ENCODE measurements around the gene IGIP. TPM values are rescaled to one million over a fixed set of nuclear protein-coding genes. Genes with fewer than 3 reads are reported as not detected.

IGIP gene
- total RNA-seq, 5 donors from 2014 or later (not counting 1 experiment from before 2014, with no cell fraction given), result 4.7 to 11.3 (median 9.7) TPM

DNA sequence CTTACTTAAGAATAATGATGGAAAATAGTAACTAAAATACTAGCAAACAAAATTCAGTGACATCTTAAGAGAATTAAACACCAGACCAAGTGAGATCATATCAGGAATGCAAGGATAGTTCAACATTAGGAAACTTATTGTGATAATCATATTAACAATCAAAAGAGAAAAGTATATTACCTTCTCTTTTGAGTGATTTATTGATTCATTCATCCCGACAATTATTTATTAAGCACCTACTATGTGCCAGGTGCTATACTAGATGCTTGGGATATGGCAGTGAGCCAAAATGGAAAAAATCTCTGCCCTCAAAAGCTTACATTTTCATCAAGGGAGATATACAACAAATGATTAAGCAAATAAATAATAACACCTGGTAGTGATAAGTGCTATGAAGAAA is 35.5 kb upstream of the IGIP start:
- H3K4me1 Mint-ChIP-seq, result no peaks in the 10 kb centered on the region
- CTCF ChIA-PET, result no interaction called here

DNA sequence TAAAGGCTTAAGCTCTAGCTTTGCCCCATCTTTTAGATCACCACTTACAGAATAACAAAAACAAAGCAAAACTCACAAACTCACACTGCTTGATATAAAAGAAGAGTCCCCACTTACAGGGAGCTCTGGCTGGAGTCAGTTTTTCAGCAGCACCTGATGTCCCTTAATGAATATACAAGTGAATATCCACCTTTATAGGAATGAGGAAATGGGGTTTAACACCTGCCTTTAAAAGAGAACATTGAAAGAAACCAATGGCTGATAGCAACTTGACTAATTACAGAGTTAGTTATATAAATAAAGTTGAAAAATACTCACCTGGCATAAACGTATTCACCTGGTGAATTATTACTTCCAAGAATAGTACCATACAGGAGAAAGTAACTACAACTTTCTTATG is 32.6 kb upstream of the IGIP start:
- WGBS (ENCODE audit: insufficient coverage), result no CpG with 5 or more reads among the region's 1 CpG
- peaks cover 5% of the 10 kb centered on the region for H3K9me3 ChIP-seq
- no peaks in the 10 kb centered on the region for H3K36me3 ChIP-seq (ENCODE audit: control insufficient read depth in 2 of 2, extremely low read depth in 1 of 2, insufficient read depth in 1 of 2, low read length in 1 of 2)
- H3K4me1 ChIP-seq (ENCODE audit: control insufficient read depth in 1 of 2, extremely low read depth in 1 of 2, insufficient read depth in 2 of 2, low read length in 2 of 2), result no peaks in the 10 kb centered on the region
- Mint-ChIP-seq H3K9me3 (peaks cover 14 to 29% (median 20%) of the 10 kb centered on the region in 3 donors), H3K36me3 (peaks cover 16% of the 10 kb centered on the region), H3K4me3 (no peak overlapping the region), H3K27me3 (peaks cover 5 to 10% of the 10 kb centered on the region in 2 donors), H3K4me1 (no peaks in the 10 kb centered on the region), H3K27ac (no peak overlapping the region)
- H3K27me3 ChIP-seq (replicated peaks in 1 of 2; ENCODE audit: control insufficient read depth in 2 of 2, extremely low read depth in 1 of 2, insufficient read depth in 2 of 2, low read length in 1 of 2), result peaks cover 0 to 5% of the 10 kb centered on the region in 2 experiments
- DNase-seq, result no peak
- H3K27ac ChIP-seq (ENCODE audit: low read length), result no peak overlapping the region
- ChIA-PET CTCF (no interaction called here), POLR2A (no interaction called here)
- ATAC-seq (replicated peaks in 1 of 4), result no peak
- H3K4me3 ChIP-seq (ENCODE audit: control insufficient read depth in 1 of 2, extremely low read depth in 1 of 2, low read length in 1 of 2), result no peak overlapping the region

More for the DNA sequence above, 35.5 kb upstream of the IGIP start:
- Mint-ChIP-seq H3K9me3 (peaks cover 14 to 29% (median 20%) of the 10 kb centered on the region in 3 donors), H3K27ac (no peak overlapping the region), H3K4me3 (no peak overlapping the region), H3K36me3 (peaks cover 16% of the 10 kb centered on the region), H3K27me3 (peaks cover 8 to 12% of the 10 kb centered on the region in 2 donors)
- Histone ChIP-seq H3K9me3 (peaks cover 5% of the 10 kb centered on the region), H3K4me1 (ENCODE audit: control insufficient read depth in 1 of 2, extremely low read depth in 1 of 2, insufficient read depth in 2 of 2, low read length in 2 of 2) (no peaks in the 10 kb centered on the region), H3K4me3 (ENCODE audit: control insufficient read depth in 1 of 2, extremely low read depth in 1 of 2, low read length in 1 of 2) (no peak overlapping the region), H3K27ac (ENCODE audit: low read length) (no peak overlapping the region), H3K27me3 (replicated peaks in 1 of 2; ENCODE audit: control insufficient read depth in 2 of 2, extremely low read depth in 1 of 2, insufficient read depth in 2 of 2, low read length in 1 of 2) (peaks cover 0 to 5% of the 10 kb centered on the region in 2 experiments), H3K36me3 (ENCODE audit: control insufficient read depth in 2 of 2, extremely low read depth in 1 of 2, insufficient read depth in 1 of 2, low read length in 1 of 2) (no peaks in the 10 kb centered on the region)
- no CpG with 5 or more reads among the region's 1 CpG for WGBS (ENCODE audit: insufficient coverage)
- POLR2A ChIA-PET, result no interaction called here
- DNase-seq (no peak), ATAC-seq (replicated peaks in 1 of 4) (no peak)

DNA sequence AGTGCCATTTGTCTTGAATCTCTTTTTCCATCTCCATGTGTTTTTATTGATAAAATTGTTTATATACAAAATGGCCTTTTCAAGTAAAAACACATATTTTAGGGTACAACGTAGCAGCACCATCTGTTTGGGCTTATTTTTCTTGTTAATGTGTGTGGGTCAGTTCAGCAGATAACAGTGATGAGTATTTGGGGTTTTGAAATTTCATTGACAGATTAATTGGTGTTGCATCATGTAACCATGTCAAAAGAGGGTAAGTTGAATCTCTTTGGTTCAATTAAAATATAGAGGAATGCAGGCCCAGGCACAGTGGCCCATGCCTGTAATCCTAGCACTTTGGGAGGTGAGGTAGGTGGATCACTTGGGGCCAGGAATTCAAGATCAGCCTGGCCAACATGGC is 31.9 kb upstream of the IGIP start:
- Mint-ChIP-seq H3K9me3 (peaks cover 14 to 29% (median 20%) of the 10 kb centered on the region in 3 donors), H3K4me1 (no peaks in the 10 kb centered on the region), H3K27ac (no peak overlapping the region), H3K4me3 (no peak overlapping the region), H3K27me3 (peaks cover 5 to 10% of the 10 kb centered on the region in 2 donors), H3K36me3 (peaks cover 16% of the 10 kb centered on the region)
- Histone ChIP-seq H3K9me3 (peaks cover 5% of the 10 kb centered on the region), H3K4me1 (ENCODE audit: control insufficient read depth in 1 of 2, extremely low read depth in 1 of 2, insufficient read depth in 2 of 2, low read length in 2 of 2) (no peaks in the 10 kb centered on the region), H3K27ac (ENCODE audit: low read length) (no peak overlapping the region), H3K27me3 (replicated peaks in 1 of 2; ENCODE audit: control insufficient read depth in 2 of 2, extremely low read depth in 1 of 2, insufficient read depth in 2 of 2, low read length in 1 of 2) (peaks cover 0 to 5% of the 10 kb centered on the region in 2 experiments), H3K36me3 (ENCODE audit: control insufficient read depth in 2 of 2, extremely low read depth in 1 of 2, insufficient read depth in 1 of 2, low read length in 1 of 2) (no peaks in the 10 kb centered on the region), H3K4me3 (ENCODE audit: control insufficient read depth in 1 of 2, extremely low read depth in 1 of 2, low read length in 1 of 2) (no peak overlapping the region)
- no CpG with 5 or more reads among the region's 1 CpG for WGBS (ENCODE audit: insufficient coverage)
- CTCF ChIA-PET, result no interaction called here
- DNase-seq, result no peak
- ATAC-seq (replicated peaks in 1 of 4), result no peak
- POLR2A ChIA-PET, result no interaction called here

DNA sequence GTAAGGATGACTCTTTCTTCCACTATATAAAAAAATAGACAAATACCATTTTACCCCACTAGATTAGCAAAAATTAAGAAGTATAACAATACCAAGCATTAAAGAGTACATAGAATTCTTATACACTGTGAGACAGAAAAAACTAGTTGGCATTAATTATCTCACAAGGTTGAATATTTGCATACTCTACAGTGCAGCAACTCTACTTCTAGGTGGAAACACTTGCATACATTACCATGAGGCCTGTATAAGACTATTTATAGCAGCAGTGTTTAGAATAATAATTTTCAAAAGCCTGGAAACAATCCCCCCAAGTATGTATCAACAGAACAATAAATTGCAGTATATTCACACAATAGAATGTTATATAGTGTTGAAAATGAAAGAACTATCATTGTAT is 30.8 kb upstream of the IGIP start:
- Mint-ChIP-seq H3K9me3 (peaks cover 9 to 19% (median 12%) of the 10 kb centered on the region in 3 donors), H3K36me3 (peaks cover 9% of the 10 kb centered on the region), H3K4me3 (no peak overlapping the region), H3K27ac (no peak overlapping the region), H3K27me3 (peaks cover 5 to 10% of the 10 kb centered on the region in 2 donors), H3K4me1 (no peaks in the 10 kb centered on the region)
- CTCF ChIA-PET, result interaction anchor here (0.6 to 0.9 kb wide), 2 partner anchors 14 to 50 kb away, joined by 3 read pairs; no protein-coding TSS in a partner anchor
- Histone ChIP-seq H3K9me3 (peaks cover under 1% of the 10 kb centered on the region), H3K36me3 (ENCODE audit: control insufficient read depth in 2 of 2, extremely low read depth in 1 of 2, insufficient read depth in 1 of 2, low read length in 1 of 2) (no peaks in the 10 kb centered on the region), H3K27ac (ENCODE audit: low read length) (no peak overlapping the region), H3K27me3 (replicated peaks in 1 of 2; ENCODE audit: control insufficient read depth in 2 of 2, extremely low read depth in 1 of 2, insufficient read depth in 2 of 2, low read length in 1 of 2) (peaks cover 0 to 5% of the 10 kb centered on the region in 2 experiments), H3K4me3 (ENCODE audit: control insufficient read depth in 1 of 2, extremely low read depth in 1 of 2, low read length in 1 of 2) (no peak overlapping the region), H3K4me1 (ENCODE audit: control insufficient read depth in 1 of 2, extremely low read depth in 1 of 2, insufficient read depth in 2 of 2, low read length in 2 of 2) (no peaks in the 10 kb centered on the region)
- POLR2A ChIA-PET, result interaction anchor here in 1 of 2 donors (0.6 kb wide), 1 partner anchor 27 kb away, joined by 3 read pairs; no protein-coding TSS in a partner anchor
- ATAC-seq (replicated peaks in 1 of 4), result no peak
- DNase-seq, result no peak

DNA sequence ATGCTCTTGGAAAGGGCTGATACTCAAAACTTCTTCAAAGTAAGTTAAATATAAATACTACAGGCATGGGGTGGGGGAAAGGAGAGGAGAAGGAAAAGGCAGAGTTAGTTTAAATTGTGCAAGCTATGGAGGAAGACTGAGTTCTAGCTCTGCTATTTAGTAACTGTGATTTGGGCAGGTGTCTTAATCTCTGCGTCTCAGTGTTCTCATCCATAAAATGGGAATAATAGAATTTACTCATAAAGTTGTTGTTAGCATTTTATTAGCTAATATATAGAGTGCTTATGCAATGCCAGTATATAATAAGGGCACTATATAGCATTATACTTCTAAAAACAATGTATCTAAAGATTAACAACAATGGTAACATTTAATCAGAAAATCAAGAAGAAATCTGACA is 24.6 kb upstream of the IGIP start:
- Histone ChIP-seq H3K4me1 (ENCODE audit: control insufficient read depth in 1 of 2, extremely low read depth in 1 of 2, insufficient read depth in 2 of 2, low read length in 2 of 2) (no peaks in the 10 kb centered on the region), H3K9me3 (no peaks in the 10 kb centered on the region), H3K27me3 (replicated peaks in 1 of 2; ENCODE audit: control insufficient read depth in 2 of 2, extremely low read depth in 1 of 2, insufficient read depth in 2 of 2, low read length in 1 of 2) (peaks cover 0 to 6% of the 10 kb centered on the region in 2 experiments), H3K27ac (ENCODE audit: low read length) (no peak overlapping the region), H3K36me3 (ENCODE audit: control insufficient read depth in 2 of 2, extremely low read depth in 1 of 2, insufficient read depth in 1 of 2, low read length in 1 of 2) (no peaks in the 10 kb centered on the region), H3K4me3 (ENCODE audit: control insufficient read depth in 1 of 2, extremely low read depth in 1 of 2, low read length in 1 of 2) (no peak overlapping the region)
- Mint-ChIP-seq H3K9me3 (no peaks in the 10 kb centered on the region), H3K27me3 (peaks cover 6 to 17% of the 10 kb centered on the region in 2 donors), H3K4me1 (peaks cover under 1 to 3% (median 3%) of the 10 kb centered on the region in 3 donors), H3K36me3 (no peaks in the 10 kb centered on the region), H3K4me3 (no peak overlapping the region), H3K27ac (no peak overlapping the region)
- no peak for DNase-seq
- ChIA-PET POLR2A (no interaction called here), CTCF (no interaction called here)
- no peak for ATAC-seq (replicated peaks in 1 of 4)
- no CpG with 5 or more reads among the region's 1 CpG for WGBS (ENCODE audit: insufficient coverage)

DNA sequence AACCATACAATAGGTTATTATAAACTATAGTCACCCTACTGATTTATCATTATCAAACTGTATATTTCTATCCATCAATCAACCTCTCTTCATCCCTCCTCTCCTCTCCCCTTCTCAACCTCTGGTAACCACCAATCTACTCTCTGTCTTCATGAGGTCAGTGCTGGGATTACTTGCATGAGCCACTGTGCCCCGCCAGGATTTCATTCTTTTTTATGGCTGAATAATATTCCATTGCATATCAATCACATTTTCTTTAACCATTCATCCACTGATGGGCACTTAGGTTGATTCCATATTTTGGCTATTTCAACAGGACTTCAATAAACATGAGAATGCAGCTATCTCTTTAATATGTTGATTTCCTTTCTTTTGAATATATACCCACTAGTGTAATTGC is 22.6 kb upstream of the IGIP start:
- Mint-ChIP-seq H3K27me3 (peaks cover 6 to 17% of the 10 kb centered on the region in 2 donors), H3K36me3 (no peaks in the 10 kb centered on the region), H3K4me3 (no peak overlapping the region), H3K9me3 (no peaks in the 10 kb centered on the region), H3K4me1 (peaks cover 14 to 16% (median 16%) of the 10 kb centered on the region in 3 donors), H3K27ac (no peak overlapping the region)
- POLR2A ChIA-PET, result no interaction called here
- Histone ChIP-seq H3K36me3 (ENCODE audit: control insufficient read depth in 2 of 2, extremely low read depth in 1 of 2, insufficient read depth in 1 of 2, low read length in 1 of 2) (no peaks in the 10 kb centered on the region), H3K4me3 (ENCODE audit: control insufficient read depth in 1 of 2, extremely low read depth in 1 of 2, low read length in 1 of 2) (no peak overlapping the region), H3K27me3 (replicated peaks in 1 of 2; ENCODE audit: control insufficient read depth in 2 of 2, extremely low read depth in 1 of 2, insufficient read depth in 2 of 2, low read length in 1 of 2) (peaks cover 0 to 6% of the 10 kb centered on the region in 2 experiments), H3K9me3 (no peaks in the 10 kb centered on the region), H3K4me1 (ENCODE audit: control insufficient read depth in 1 of 2, extremely low read depth in 1 of 2, insufficient read depth in 2 of 2, low read length in 2 of 2) (peaks cover 8 to 10% of the 10 kb centered on the region in 2 experiments), H3K27ac (ENCODE audit: low read length) (no peak overlapping the region)
- 38% methylated on average over 1 of the region's 1 CpG for WGBS (ENCODE audit: insufficient coverage)
- CTCF ChIA-PET, result interaction anchor here in 1 of 2 donors (0.5 kb wide), 1 partner anchor 30 kb away, joined by 4 read pairs; no protein-coding TSS in a partner anchor
- ATAC-seq (replicated peaks in 1 of 4) (no peak), DNase-seq (no peak)
